HEK293T (cell line): ENCODE results near the gene ABLIM2.

Experiments used
- BHLHE40 ChIP-seq: fragments of 450-650 bp; IDR thresholded peaks from 2 replicates; pipeline ENCODE4 v1.6.1; 2016; ENCODE audit warnings: mild to moderate bottlenecking, moderate library complexity, borderline replicate concordance
- FOXA1 ChIP-seq: fragments of 450-650 bp; IDR thresholded peaks from 2 replicates; pipeline ENCODE4 v1.6.1; 2016; ENCODE audit warnings: mild to moderate bottlenecking
- NFRKB ChIP-seq: fragments of 450-650 bp; IDR thresholded peaks from 2 replicates; pipeline ENCODE4 v1.6.1; 2016; ENCODE audit warnings: mild to moderate bottlenecking, moderate library complexity
- PKNOX1 ChIP-seq: fragments of 450-650 bp; IDR thresholded peaks from 2 replicates; pipeline ENCODE4 v1.6.1; 2016
- SUZ12 ChIP-seq: fragments of 450-650 bp; IDR thresholded peaks from 2 replicates; pipeline ENCODE4 v1.6.1; 2016; ENCODE audit warnings: mild to moderate bottlenecking

- TF ChIP-seq NFRKB = no peak
- TF ChIP-seq SUZ12 = no peak
- TF ChIP-seq BHLHE40 = no peak
- no peak for TF ChIP-seq FOXA1
- TF ChIP-seq PKNOX1 = no peak
Observed at GRCh38 chr4:8179771-8180170, 21.2 kb upstream of the ABLIM2 start.
